ENCODE results near the gene GPC6.
A peak's percentile ranks its signal among the peaks of the same experiment; 100 is the strongest.

GPC6 gene

GRCh38 chr13:93861818-93862217 is 635.2 kb downstream of the GPC6 start:
- no peak for TF ChIP-seq CTCF (IDR thresholded peaks at IDR 0.05; ENCODE audit: low read depth, low read length, missing control alignments)
- H3K27me3 ChIP-seq (replicated peaks): no peaks in the 10 kb centered on the region
- peak overlapping the region; percentile 78 for H3K27ac ChIP-seq
- H3K36me3 ChIP-seq (replicated peaks): no peaks in the 10 kb centered on the region
- peak; percentile 93 for DNase-seq
- H3K4me3 ChIP-seq (ENCODE audit: low read depth, low read length): no peak overlapping the region
- in situ Hi-C loops (cut with HindIII; ENCODE audit: low pct_ligation_motif_present, low sequenced_read_pairs): no loop called here

GRCh38 chr13:93862259-93862658 is 635.7 kb downstream of the GPC6 start:
- no peak for TF ChIP-seq CTCF (IDR thresholded peaks at IDR 0.05; ENCODE audit: low read depth, low read length, missing control alignments)
- peak; percentile 43 for DNase-seq
- Histone ChIP-seq H3K27me3 (replicated peaks) (no peaks in the 10 kb centered on the region), H3K4me3 (ENCODE audit: low read depth, low read length) (no peak overlapping the region), H3K36me3 (replicated peaks) (no peaks in the 10 kb centered on the region), H3K27ac (peak overlapping the region; percentile 78)
- in situ Hi-C loops (cut with HindIII; ENCODE audit: low pct_ligation_motif_present, low sequenced_read_pairs): no loop called here

DNA sequence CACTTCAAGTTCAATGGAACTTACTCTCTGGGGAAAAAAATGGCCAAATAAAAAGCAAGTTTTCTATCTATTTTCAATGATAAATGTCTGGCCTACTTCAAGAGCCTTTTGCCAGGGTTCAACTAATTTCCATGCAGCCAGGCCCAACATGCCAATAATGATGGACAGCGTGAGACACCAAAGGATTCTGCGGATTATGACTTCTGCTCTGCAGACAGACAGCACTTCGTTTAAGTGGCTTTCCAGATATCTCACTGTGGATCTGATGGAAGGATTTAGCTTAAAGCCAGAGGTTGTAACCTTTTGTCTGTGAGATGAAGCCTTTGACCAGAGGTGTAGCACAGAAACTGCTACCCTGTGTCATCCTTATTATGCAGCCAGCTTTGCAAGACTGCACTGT is 638.6 kb downstream of the GPC6 start:
- in situ Hi-C loops (cut with HindIII; ENCODE audit: low pct_ligation_motif_present, low sequenced_read_pairs): no loop called here
- Histone ChIP-seq H3K27ac (no peak overlapping the region), H3K27me3 (replicated peaks) (no peaks in the 10 kb centered on the region), H3K4me3 (ENCODE audit: low read depth, low read length) (no peak overlapping the region), H3K36me3 (replicated peaks) (no peaks in the 10 kb centered on the region)
- DNase-seq: no peak
- no peak for TF ChIP-seq CTCF (IDR thresholded peaks at IDR 0.05; ENCODE audit: low read depth, low read length, missing control alignments)

GRCh38 chr13:93867481-93867880 is 640.9 kb downstream of the GPC6 start:
- no peaks in the 10 kb centered on the region for H3K36me3 ChIP-seq (replicated peaks)
- no peak for DNase-seq
- no peak overlapping the region for H3K27ac ChIP-seq
- in situ Hi-C loops (cut with HindIII; ENCODE audit: low pct_ligation_motif_present, low sequenced_read_pairs): no loop called here
- no peak for TF ChIP-seq CTCF (IDR thresholded peaks at IDR 0.05; ENCODE audit: low read depth, low read length, missing control alignments)
- no peaks in the 10 kb centered on the region for H3K27me3 ChIP-seq (replicated peaks)
- H3K4me3 ChIP-seq (ENCODE audit: low read depth, low read length): no peak overlapping the region

GRCh38 chr13:93872376-93872775 is 645.8 kb downstream of the GPC6 start:
- Histone ChIP-seq H3K27me3 (replicated peaks) (no peaks in the 10 kb centered on the region), H3K4me3 (ENCODE audit: low read depth, low read length) (no peak overlapping the region), H3K36me3 (replicated peaks) (no peaks in the 10 kb centered on the region), H3K27ac (no peak overlapping the region)
- TF ChIP-seq CTCF (IDR thresholded peaks at IDR 0.05; ENCODE audit: low read depth, low read length, missing control alignments): no peak
- in situ Hi-C loops (cut with HindIII; ENCODE audit: low pct_ligation_motif_present, low sequenced_read_pairs): no loop called here
- DNase-seq: no peak

DNA sequence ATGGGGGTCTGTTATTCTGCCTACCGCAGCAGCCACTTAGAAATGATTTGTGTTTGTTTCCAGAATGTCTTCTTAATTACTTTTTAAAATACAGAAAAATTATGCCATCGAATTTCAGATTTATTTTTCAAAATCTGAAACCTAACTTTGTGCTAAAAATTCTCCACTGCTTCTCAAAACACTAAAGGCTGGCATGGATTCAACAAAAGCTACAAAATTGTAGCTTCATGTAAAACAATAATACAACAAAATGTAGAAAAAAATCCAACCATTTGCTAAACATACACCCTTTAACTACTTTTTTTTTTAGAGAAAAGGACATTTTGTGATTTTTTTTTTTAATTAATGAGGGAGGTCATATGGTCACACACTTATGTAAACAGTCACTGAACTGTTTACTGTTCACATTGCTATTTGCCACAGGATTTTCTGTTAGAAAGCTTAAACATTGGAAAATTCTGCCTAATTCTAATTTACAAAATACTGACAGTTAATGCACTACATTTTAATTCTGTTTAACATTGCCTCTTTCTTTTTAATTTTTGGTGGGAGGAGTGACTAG is 646.3 kb downstream of the GPC6 start:
- no peak overlapping the region for H3K27ac ChIP-seq
- H3K4me3 ChIP-seq (ENCODE audit: low read depth, low read length): no peak overlapping the region
- no peaks in the 10 kb centered on the region for H3K36me3 ChIP-seq (replicated peaks)
- H3K27me3 ChIP-seq (replicated peaks): no peaks in the 10 kb centered on the region
- no peak for DNase-seq
- TF ChIP-seq CTCF (IDR thresholded peaks at IDR 0.05; ENCODE audit: low read depth, low read length, missing control alignments): no peak
- in situ Hi-C loops (cut with HindIII; ENCODE audit: low pct_ligation_motif_present, low sequenced_read_pairs): no loop called here

All from brain microvascular endothelial cell (primary cell).